Measurements from ENCODE around the gene CCR4.
"Not testable (repeated sequence)": the region's sequence is repeated elsewhere in the genome, so short reads cannot be mapped to it uniquely, and the experiment has no call there.

CCR4 gene

GRCh38 chr3:32983124-32983523, 31.7 kb downstream of the CCR4 start:
- Histone ChIP-seq H3K27me3 (ENCODE audit: insufficient read depth, insufficient read length) (no peaks in the 10 kb centered on the region), H3K36me3 (ENCODE audit: insufficient read depth, insufficient read length, low read length) (no peaks in the 10 kb centered on the region), H3K4me1 (ENCODE audit: insufficient read depth, insufficient read length) (no peaks in the 10 kb centered on the region), H3K9me3 (ENCODE audit: insufficient read depth, low read length) (no peaks in the 10 kb centered on the region), H3K9ac (ENCODE audit: insufficient read length, low read depth) (no peak overlapping the region), H3K4me3 (ENCODE audit: insufficient read length, low read depth) (no peak overlapping the region)
- no peak for DNase-seq (ENCODE audit: low read depth, low spot score)
- TF ChIP-seq SUZ12 (IDR thresholded peaks at IDR 0.05; ENCODE audit: extremely low read depth, insufficient read depth, insufficient read length) (no peak), ZNF274 (IDR thresholded peaks at IDR 0.05; ENCODE audit: low read depth, low read length) (no peak), YY1 (IDR thresholded peaks at IDR 0.05; ENCODE audit: insufficient read depth, insufficient read length) (no peak)

GRCh38 chr3:32984918-32985317, 33.5 kb downstream of the CCR4 start:
- not testable (repeated sequence) for H3K4me3 ChIP-seq (ENCODE audit: insufficient read length, low read depth); DNase-seq (ENCODE audit: low read depth, low spot score); H3K27me3 ChIP-seq (ENCODE audit: insufficient read depth, insufficient read length); H3K36me3 ChIP-seq (ENCODE audit: insufficient read depth, insufficient read length, low read length); H3K9ac ChIP-seq (ENCODE audit: insufficient read length, low read depth); H3K4me1 ChIP-seq (ENCODE audit: insufficient read depth, insufficient read length); H3K9me3 ChIP-seq (ENCODE audit: insufficient read depth, low read length)

GRCh38 chr3:32989171-32989570, 37.7 kb downstream of the CCR4 start:
- no peak for DNase-seq (ENCODE audit: low read depth, low spot score)
- no peaks in the 10 kb centered on the region for H3K27me3 ChIP-seq (ENCODE audit: insufficient read depth, insufficient read length)
- no peaks in the 10 kb centered on the region for H3K36me3 ChIP-seq (ENCODE audit: insufficient read depth, insufficient read length, low read length)
- no peak overlapping the region for H3K9ac ChIP-seq (ENCODE audit: insufficient read length, low read depth)
- H3K9me3 ChIP-seq (ENCODE audit: insufficient read depth, low read length), result no peaks in the 10 kb centered on the region
- no peak overlapping the region for H3K4me3 ChIP-seq (ENCODE audit: insufficient read length, low read depth)
- no peaks in the 10 kb centered on the region for H3K4me1 ChIP-seq (ENCODE audit: insufficient read depth, insufficient read length)
- TF ChIP-seq ZNF274 (IDR thresholded peaks at IDR 0.05; ENCODE audit: low read depth, low read length) (no peak), SUZ12 (IDR thresholded peaks at IDR 0.05; ENCODE audit: extremely low read depth, insufficient read depth, insufficient read length) (no peak)

GRCh38 chr3:32990116-32990515, 38.7 kb downstream of the CCR4 start:
- H3K27me3 ChIP-seq (ENCODE audit: insufficient read depth, insufficient read length), result no peaks in the 10 kb centered on the region

GRCh38 chr3:32991781-32992180, 40.3 kb downstream of the CCR4 start:
- Histone ChIP-seq H3K36me3 (ENCODE audit: insufficient read depth, insufficient read length, low read length) (peaks cover 2% of the 10 kb centered on the region), H3K4me1 (ENCODE audit: insufficient read depth, insufficient read length) (no peaks in the 10 kb centered on the region), H3K27me3 (ENCODE audit: insufficient read depth, insufficient read length) (no peaks in the 10 kb centered on the region), H3K9me3 (ENCODE audit: insufficient read depth, low read length) (no peaks in the 10 kb centered on the region), H3K4me3 (ENCODE audit: insufficient read length, low read depth) (no peak overlapping the region), H3K9ac (ENCODE audit: insufficient read length, low read depth) (no peak overlapping the region)
- no peak for DNase-seq (ENCODE audit: low read depth, low spot score)
- TF ChIP-seq SUZ12 (IDR thresholded peaks at IDR 0.05; ENCODE audit: extremely low read depth, insufficient read depth, insufficient read length) (no peak), YY1 (IDR thresholded peaks at IDR 0.05; ENCODE audit: insufficient read depth, insufficient read length) (no peak), ZNF274 (IDR thresholded peaks at IDR 0.05; ENCODE audit: low read depth, low read length) (no peak)

More at GRCh38 chr3:32990116-32990515, 38.7 kb downstream of the CCR4 start:
- Histone ChIP-seq H3K36me3 (ENCODE audit: insufficient read depth, insufficient read length, low read length) (no peaks in the 10 kb centered on the region), H3K4me3 (ENCODE audit: insufficient read length, low read depth) (no peak overlapping the region), H3K9me3 (ENCODE audit: insufficient read depth, low read length) (no peaks in the 10 kb centered on the region), H3K4me1 (ENCODE audit: insufficient read depth, insufficient read length) (no peaks in the 10 kb centered on the region), H3K9ac (ENCODE audit: insufficient read length, low read depth) (no peak overlapping the region)
- DNase-seq (ENCODE audit: low read depth, low spot score), result no peak
- TF ChIP-seq ZNF274 (IDR thresholded peaks at IDR 0.05; ENCODE audit: low read depth, low read length), result no peak
- no peak for TF ChIP-seq SUZ12 (IDR thresholded peaks at IDR 0.05; ENCODE audit: extremely low read depth, insufficient read depth, insufficient read length)
- TF ChIP-seq YY1 (IDR thresholded peaks at IDR 0.05; ENCODE audit: insufficient read depth, insufficient read length), result no peak

GRCh38 chr3:32992310-32992686, 40.9 kb downstream of the CCR4 start:
- TF ChIP-seq SUZ12 (IDR thresholded peaks at IDR 0.05; ENCODE audit: extremely low read depth, insufficient read depth, insufficient read length) (no peak), YY1 (IDR thresholded peaks at IDR 0.05; ENCODE audit: insufficient read depth, insufficient read length) (no peak), ZNF274 (IDR thresholded peaks at IDR 0.05; ENCODE audit: low read depth, low read length) (no peak)
- Histone ChIP-seq H3K36me3 (ENCODE audit: insufficient read depth, insufficient read length, low read length) (peaks cover 5% of the 10 kb centered on the region), H3K4me1 (ENCODE audit: insufficient read depth, insufficient read length) (no peaks in the 10 kb centered on the region), H3K4me3 (ENCODE audit: insufficient read length, low read depth) (no peak overlapping the region), H3K27me3 (ENCODE audit: insufficient read depth, insufficient read length) (no peaks in the 10 kb centered on the region), H3K9me3 (ENCODE audit: insufficient read depth, low read length) (no peaks in the 10 kb centered on the region), H3K9ac (ENCODE audit: insufficient read length, low read depth) (no peak overlapping the region)
- no peak for DNase-seq (ENCODE audit: low read depth, low spot score)

GRCh38 chr3:32994045-32994444, 42.6 kb downstream of the CCR4 start:
- DNase-seq (ENCODE audit: low read depth, low spot score), result no peak
- Histone ChIP-seq H3K9me3 (ENCODE audit: insufficient read depth, low read length) (no peaks in the 10 kb centered on the region), H3K4me3 (ENCODE audit: insufficient read length, low read depth) (no peak overlapping the region), H3K27me3 (ENCODE audit: insufficient read depth, insufficient read length) (no peaks in the 10 kb centered on the region), H3K9ac (ENCODE audit: insufficient read length, low read depth) (no peak overlapping the region), H3K36me3 (ENCODE audit: insufficient read depth, insufficient read length, low read length) (peaks cover 5% of the 10 kb centered on the region), H3K4me1 (ENCODE audit: insufficient read depth, insufficient read length) (no peaks in the 10 kb centered on the region)
- no peak for TF ChIP-seq YY1 (IDR thresholded peaks at IDR 0.05; ENCODE audit: insufficient read depth, insufficient read length)

GRCh38 chr3:32995098-32995497, 43.7 kb downstream of the CCR4 start:
- Histone ChIP-seq H3K4me3 (ENCODE audit: insufficient read length, low read depth) (no peak overlapping the region), H3K9me3 (ENCODE audit: insufficient read depth, low read length) (no peaks in the 10 kb centered on the region), H3K36me3 (ENCODE audit: insufficient read depth, insufficient read length, low read length) (peaks cover 8% of the 10 kb centered on the region), H3K27me3 (ENCODE audit: insufficient read depth, insufficient read length) (no peaks in the 10 kb centered on the region), H3K4me1 (ENCODE audit: insufficient read depth, insufficient read length) (no peaks in the 10 kb centered on the region), H3K9ac (ENCODE audit: insufficient read length, low read depth) (no peak overlapping the region)
- DNase-seq (ENCODE audit: low read depth, low spot score), result no peak
- TF ChIP-seq SUZ12 (IDR thresholded peaks at IDR 0.05; ENCODE audit: extremely low read depth, insufficient read depth, insufficient read length) (no peak), YY1 (IDR thresholded peaks at IDR 0.05; ENCODE audit: insufficient read depth, insufficient read length) (no peak), ZNF274 (IDR thresholded peaks at IDR 0.05; ENCODE audit: low read depth, low read length) (no peak)
